Measurements from ENCODE around the gene NTN3.
A peak's percentile ranks its signal among the peaks of the same experiment; 100 is the strongest.

Gene NTN3

DNA sequence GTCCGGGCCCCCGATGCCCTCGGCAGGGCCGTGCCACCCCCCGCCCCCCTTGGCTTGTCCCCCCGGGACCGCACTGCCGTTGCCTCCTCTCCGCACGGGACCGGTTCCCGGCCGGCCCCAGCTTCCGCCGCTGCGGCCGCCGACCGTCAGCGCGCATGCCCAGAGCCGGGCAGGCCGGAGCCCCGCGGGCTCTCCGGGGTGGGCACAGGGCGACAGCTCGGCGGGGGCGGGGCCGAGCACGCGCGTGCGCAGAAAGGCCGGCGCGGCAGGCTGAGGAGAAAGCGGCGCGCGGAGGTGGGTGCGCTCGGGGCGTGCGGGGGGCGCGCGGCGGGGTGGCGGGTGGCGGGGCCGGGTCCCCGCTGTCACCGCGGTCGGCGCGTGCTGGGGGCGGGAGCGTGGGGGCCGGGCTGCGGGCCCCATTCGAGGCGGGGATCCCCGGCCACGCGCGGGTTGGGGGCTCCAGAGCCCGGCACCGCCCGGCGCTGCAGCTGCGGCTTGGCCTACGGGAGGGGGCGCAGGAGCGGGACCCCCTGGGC lies 3.8 kb downstream of the NTN3 start, which contains the start of gene TBC1D24:
TBC1D24 (plus strand) TSS at position 251 of the 536 bp plus-strand sequence. CDS start 21,022 bp downstream, outside the sequence.
- TF ChIP-seq TAF1 (IDR thresholded peaks at IDR 0.05; ENCODE audit: low read depth) = peak; percentile 51
- TF ChIP-seq TCF12 (IDR thresholded peaks at IDR 0.05; ENCODE audit: low read depth) = no peak
- TF ChIP-seq, protein P1, sequence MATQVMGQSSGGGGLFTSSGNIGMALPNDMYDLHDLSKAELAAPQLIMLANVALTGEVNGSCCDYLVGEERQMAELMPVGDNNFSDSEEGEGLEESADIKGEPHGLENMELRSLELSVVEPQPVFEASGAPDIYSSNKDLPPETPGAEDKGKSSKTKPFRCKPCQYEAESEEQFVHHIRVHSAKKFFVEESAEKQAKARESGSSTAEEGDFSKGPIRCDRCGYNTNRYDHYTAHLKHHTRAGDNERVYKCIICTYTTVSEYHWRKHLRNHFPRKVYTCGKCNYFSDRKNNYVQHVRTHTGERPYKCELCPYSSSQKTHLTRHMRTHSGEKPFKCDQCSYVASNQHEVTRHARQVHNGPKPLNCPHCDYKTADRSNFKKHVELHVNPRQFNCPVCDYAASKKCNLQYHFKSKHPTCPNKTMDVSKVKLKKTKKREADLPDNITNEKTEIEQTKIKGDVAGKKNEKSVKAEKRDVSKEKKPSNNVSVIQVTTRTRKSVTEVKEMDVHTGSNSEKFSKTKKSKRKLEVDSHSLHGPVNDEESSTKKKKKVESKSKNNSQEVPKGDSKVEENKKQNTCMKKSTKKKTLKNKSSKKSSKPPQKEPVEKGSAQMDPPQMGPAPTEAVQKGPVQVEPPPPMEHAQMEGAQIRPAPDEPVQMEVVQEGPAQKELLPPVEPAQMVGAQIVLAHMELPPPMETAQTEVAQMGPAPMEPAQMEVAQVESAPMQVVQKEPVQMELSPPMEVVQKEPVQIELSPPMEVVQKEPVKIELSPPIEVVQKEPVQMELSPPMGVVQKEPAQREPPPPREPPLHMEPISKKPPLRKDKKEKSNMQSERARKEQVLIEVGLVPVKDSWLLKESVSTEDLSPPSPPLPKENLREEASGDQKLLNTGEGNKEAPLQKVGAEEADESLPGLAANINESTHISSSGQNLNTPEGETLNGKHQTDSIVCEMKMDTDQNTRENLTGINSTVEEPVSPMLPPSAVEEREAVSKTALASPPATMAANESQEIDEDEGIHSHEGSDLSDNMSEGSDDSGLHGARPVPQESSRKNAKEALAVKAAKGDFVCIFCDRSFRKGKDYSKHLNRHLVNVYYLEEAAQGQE (IDR thresholded peaks at IDR 0.05; ENCODE audit: low read depth) = no peak

DNA sequence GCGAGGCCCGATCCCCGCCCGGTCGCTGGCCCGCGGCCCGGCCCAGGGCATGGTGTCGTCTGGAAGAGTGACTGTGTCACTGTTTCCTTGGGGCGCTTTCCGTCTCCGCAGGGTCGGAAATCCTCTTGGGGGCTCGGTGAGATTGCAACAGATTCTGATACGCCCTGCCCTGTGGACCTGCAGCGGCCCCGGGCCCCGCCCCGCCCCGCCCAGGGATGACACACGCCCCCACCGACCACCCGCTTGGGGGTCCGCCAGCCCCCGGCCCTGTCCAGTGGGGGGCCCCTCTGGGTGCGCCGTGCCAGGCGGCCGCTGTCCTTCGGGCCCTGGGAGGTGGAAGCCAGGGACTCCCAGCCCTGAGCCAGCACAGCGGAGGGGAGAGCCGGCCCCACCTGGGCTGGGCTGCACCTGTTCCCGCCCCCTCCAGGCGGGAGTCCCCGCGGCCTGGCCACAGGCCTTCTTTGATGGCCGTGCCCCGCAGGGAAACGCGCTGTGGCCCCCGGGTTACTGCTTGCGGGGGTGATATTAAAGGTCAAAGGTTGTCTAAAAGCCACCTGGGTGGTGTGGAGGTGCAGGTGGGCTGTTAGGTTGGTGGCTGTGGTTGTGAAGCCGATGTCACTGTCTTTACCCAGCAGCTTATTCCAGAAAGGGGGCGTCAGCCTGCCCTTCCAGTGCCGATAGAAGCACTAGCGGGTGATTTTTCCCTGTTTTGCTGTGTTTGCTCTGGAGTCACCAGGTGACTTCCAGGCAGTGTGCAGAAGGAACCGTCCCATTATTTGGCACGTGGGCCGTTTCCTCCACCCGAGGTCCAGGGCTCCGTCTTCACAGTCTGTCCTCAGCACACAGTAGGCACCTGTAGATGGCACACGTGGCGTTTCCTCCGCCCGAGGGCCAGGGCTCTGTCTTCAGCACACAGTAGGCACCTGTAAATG lies 4.6 kb downstream of the NTN3 start:
- TF ChIP-seq YY1 (IDR thresholded peaks at IDR 0.05; ENCODE audit: low read depth) = no peak
- TF ChIP-seq, protein P2, sequence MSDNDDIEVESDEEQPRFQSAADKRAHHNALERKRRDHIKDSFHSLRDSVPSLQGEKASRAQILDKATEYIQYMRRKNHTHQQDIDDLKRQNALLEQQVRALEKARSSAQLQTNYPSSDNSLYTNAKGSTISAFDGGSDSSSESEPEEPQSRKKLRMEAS (IDR thresholded peaks at IDR 0.05) = no peak
- no peak for TF ChIP-seq RAD21 (IDR thresholded peaks at IDR 0.05; ENCODE audit: low read depth)
- TF ChIP-seq EGR1 (IDR thresholded peaks at IDR 0.05) = no peak
- peak; percentile 86; the same call in 1 of the 2 replicates for TF ChIP-seq ZBTB7A (IDR thresholded peaks at IDR 0.05; ENCODE audit: low read depth)
- peak; percentile 32; the same call in 1 of the 2 replicates for TF ChIP-seq CEBPB (IDR thresholded peaks at IDR 0.05)
- TF ChIP-seq FOXM1 (IDR thresholded peaks at IDR 0.05; ENCODE audit: borderline replicate concordance, low read depth) = no peak
- TF ChIP-seq CREB1 (IDR thresholded peaks at IDR 0.05; ENCODE audit: low read depth) = no peak
- TF ChIP-seq EP300 (IDR thresholded peaks at IDR 0.05; ENCODE audit: borderline replicate concordance) = no peak
- TF ChIP-seq, protein P3, sequence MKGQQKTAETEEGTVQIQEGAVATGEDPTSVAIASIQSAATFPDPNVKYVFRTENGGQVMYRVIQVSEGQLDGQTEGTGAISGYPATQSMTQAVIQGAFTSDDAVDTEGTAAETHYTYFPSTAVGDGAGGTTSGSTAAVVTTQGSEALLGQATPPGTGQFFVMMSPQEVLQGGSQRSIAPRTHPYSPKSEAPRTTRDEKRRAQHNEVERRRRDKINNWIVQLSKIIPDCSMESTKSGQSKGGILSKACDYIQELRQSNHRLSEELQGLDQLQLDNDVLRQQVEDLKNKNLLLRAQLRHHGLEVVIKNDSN (IDR thresholded peaks at IDR 0.05) = no peak

DNA sequence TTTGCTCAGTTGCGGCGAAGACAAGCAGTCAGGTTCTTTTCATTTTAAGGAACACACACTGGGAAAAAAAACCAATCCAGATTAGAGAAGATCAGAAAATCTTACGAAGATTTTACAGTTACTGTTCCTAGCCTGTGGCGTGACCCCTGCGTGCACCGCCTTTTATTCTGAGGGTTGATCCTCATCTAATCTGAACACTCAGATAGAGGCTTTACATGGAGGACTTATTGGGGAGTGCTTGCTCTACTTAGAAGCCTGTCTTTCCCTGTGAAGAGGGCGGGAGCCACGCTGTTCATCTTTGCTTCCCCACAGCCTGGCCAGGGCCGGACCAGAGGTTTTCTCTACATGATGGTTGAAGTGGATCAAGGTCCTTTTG lies 5.2 kb downstream of the NTN3 start:
- TF ChIP-seq, protein P2 (IDR thresholded peaks at IDR 0.05) = no peak
- TF ChIP-seq TEAD4 (IDR thresholded peaks at IDR 0.05) (no peak), CREB1 (IDR thresholded peaks at IDR 0.05; ENCODE audit: low read depth) (no peak), ZBTB7A (IDR thresholded peaks at IDR 0.05; ENCODE audit: low read depth) (no peak), TCF12 (IDR thresholded peaks at IDR 0.05; ENCODE audit: low read depth) (no peak), EP300 (IDR thresholded peaks at IDR 0.05; ENCODE audit: borderline replicate concordance) (no peak), NFIC (IDR thresholded peaks at IDR 0.05) (no peak), RAD21 (IDR thresholded peaks at IDR 0.05; ENCODE audit: low read depth) (no peak), TAF1 (IDR thresholded peaks at IDR 0.05; ENCODE audit: low read depth) (no peak), CEBPB (IDR thresholded peaks at IDR 0.05) (no peak), FOXM1 (IDR thresholded peaks at IDR 0.05; ENCODE audit: borderline replicate concordance, low read depth) (no peak)
- TF ChIP-seq, protein P3 (IDR thresholded peaks at IDR 0.05) = no peak

DNA sequence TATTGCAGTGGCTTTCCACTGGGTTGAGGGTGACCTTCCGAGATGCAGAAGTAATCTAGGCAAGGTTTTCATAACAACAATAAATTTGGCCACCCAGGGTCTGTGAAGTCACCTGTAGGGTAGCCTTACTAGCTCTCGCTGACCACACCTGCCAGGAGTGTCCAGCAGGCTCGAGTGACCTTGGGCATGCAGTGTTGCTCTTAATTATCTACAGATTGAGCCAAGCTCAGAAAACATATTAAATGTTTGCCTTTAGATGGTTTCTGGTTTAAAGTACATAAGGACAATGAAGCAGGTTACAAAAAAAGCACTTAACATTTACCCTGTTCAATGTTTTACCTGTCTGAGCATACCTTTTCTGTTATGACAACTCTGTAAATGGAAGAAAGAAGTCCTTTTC lies 5.6 kb downstream of the NTN3 start:
- TF ChIP-seq, protein P3 (IDR thresholded peaks at IDR 0.05) = no peak
- TF ChIP-seq TCF12 (IDR thresholded peaks at IDR 0.05; ENCODE audit: low read depth) = no peak
- TF ChIP-seq EP300 (IDR thresholded peaks at IDR 0.05; ENCODE audit: borderline replicate concordance) = no peak
- TF ChIP-seq, protein P2 (IDR thresholded peaks at IDR 0.05) = no peak
- no peak for TF ChIP-seq TAF1 (IDR thresholded peaks at IDR 0.05; ENCODE audit: low read depth)

DNA sequence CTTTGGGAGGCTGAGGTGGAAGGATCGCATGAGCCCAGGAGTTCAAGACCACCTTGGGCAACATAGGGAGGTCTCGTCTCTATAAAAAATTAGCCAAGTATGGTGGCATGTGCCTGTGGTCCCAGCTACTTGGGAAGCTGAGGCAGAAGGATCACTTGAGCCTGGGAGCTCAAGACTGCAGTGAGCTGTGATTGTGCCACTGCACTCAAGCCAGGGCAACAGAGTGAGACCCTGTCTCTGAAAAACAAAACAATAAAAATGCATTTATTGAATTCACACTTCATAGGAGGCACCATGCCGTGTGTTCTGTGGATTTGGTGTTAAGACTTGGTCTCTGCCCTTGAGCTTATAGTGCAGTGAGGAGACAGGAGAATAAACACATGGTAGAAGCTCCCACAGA lies 6.2 kb downstream of the NTN3 start:
- TF ChIP-seq CEBPB (IDR thresholded peaks at IDR 0.05) (no peak), TCF12 (IDR thresholded peaks at IDR 0.05; ENCODE audit: low read depth) (no peak)

DNA sequence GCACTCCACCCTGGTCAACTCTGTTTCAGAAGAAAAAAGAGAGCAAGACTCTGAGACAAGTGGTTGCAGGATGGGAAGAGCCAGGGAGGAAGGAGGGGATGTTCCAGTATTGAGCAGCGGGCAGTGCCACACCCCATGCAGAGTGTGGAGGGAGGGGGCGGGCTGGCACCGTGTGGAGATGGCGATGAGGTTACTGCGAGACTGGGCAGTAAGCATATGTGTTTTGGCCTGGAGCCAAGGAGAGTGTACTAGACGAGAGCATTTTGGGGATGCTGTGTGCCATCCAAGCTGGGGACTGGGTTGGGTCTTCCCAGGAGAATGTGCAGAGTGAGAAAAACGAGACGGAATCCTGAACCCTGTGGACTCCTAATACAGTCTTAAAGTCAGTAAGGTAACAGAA lies 7.2 kb downstream of the NTN3 start:
- TF ChIP-seq EGR1 (IDR thresholded peaks at IDR 0.05) (no peak), CEBPB (IDR thresholded peaks at IDR 0.05) (no peak), TAF1 (IDR thresholded peaks at IDR 0.05; ENCODE audit: low read depth) (no peak), RAD21 (IDR thresholded peaks at IDR 0.05; ENCODE audit: low read depth) (no peak), CREB1 (IDR thresholded peaks at IDR 0.05; ENCODE audit: low read depth) (no peak), ZBTB7A (IDR thresholded peaks at IDR 0.05; ENCODE audit: low read depth) (no peak), FOXM1 (IDR thresholded peaks at IDR 0.05; ENCODE audit: borderline replicate concordance, low read depth) (no peak), TEAD4 (IDR thresholded peaks at IDR 0.05) (no peak), NFIC (IDR thresholded peaks at IDR 0.05) (no peak), YY1 (IDR thresholded peaks at IDR 0.05; ENCODE audit: low read depth) (no peak), TCF12 (IDR thresholded peaks at IDR 0.05; ENCODE audit: low read depth) (no peak), EP300 (IDR thresholded peaks at IDR 0.05; ENCODE audit: borderline replicate concordance) (no peak)
- TF ChIP-seq, protein P2 (IDR thresholded peaks at IDR 0.05) = no peak
- TF ChIP-seq, protein P3 (IDR thresholded peaks at IDR 0.05) = no peak
- TF ChIP-seq, protein P1 (IDR thresholded peaks at IDR 0.05; ENCODE audit: low read depth) = no peak
